NT2/D1 (cell line): ENCODE data around the gene YJEFN3.

ENCODE experiments used
- SUZ12 ChIP-seq: IDR thresholded peaks from 2 replicates; pipeline ENCODE4 v1.6.1; 2011; ENCODE audit not compliant: insufficient read length, insufficient read depth; ENCODE audit errors: extremely low read depth
- YY1 ChIP-seq: IDR thresholded peaks from 2 replicates; pipeline ENCODE4 v1.6.1; 2011; ENCODE audit not compliant: insufficient read length, insufficient read depth
- ZNF274 ChIP-seq: IDR thresholded peaks from 2 replicates; pipeline ENCODE4 v1.6.1; 2011; ENCODE audit warnings: mild to moderate bottlenecking, low read depth, low read length

GRCh38 chr19:19561946-19562664, 33.4 kb downstream of the YJEFN3 start:
- TF ChIP-seq YY1 (no peak), SUZ12 (no peak), ZNF274 (no peak)
